ENCODE measurements around the gene ULBP2. TPM values are rescaled to one million over a fixed set of nuclear protein-coding genes. Genes with fewer than 3 reads are reported as not detected.

Gene ULBP2
- total RNA-seq, 1 donor from 2014 or later, result 3.6 TPM

Other genes starting within 250 kb of the ULBP2 start
- 10.1 TPM for gene LATS1, start 223.9 kb upstream of the ULBP2 start, total RNA-seq (ENCODE audit: insufficient read depth, low replicate concordance)
- 30.6 TPM for gene NUP43, start 195.5 kb upstream of the ULBP2 start, total RNA-seq (ENCODE audit: insufficient read depth, low replicate concordance)
- gene PCMT1, start 192.3 kb upstream of the ULBP2 start, total RNA-seq (ENCODE audit: insufficient read depth, low replicate concordance), result 74.4 TPM
- 21.7 TPM for gene LRP11, start 77.7 kb upstream of the ULBP2 start, total RNA-seq (ENCODE audit: insufficient read depth, low replicate concordance)
- gene RAET1E, start 43.9 kb upstream of the ULBP2 start, total RNA-seq (ENCODE audit: insufficient read depth, low replicate concordance), result 6.3 TPM
- 2.2 TPM for gene RAET1G, start 18.9 kb upstream of the ULBP2 start, total RNA-seq (ENCODE audit: insufficient read depth, low replicate concordance)
- 1.2 TPM for gene ULBP1, start 21.9 kb downstream of the ULBP2 start, total RNA-seq (ENCODE audit: insufficient read depth, low replicate concordance)
- not detected for gene RAET1L, start 83.5 kb downstream of the ULBP2 start, total RNA-seq (ENCODE audit: insufficient read depth, low replicate concordance)
- not detected for gene ULBP3, start 127.1 kb downstream of the ULBP2 start, total RNA-seq (ENCODE audit: insufficient read depth, low replicate concordance)
- gene PPP1R14C, start 201.0 kb downstream of the ULBP2 start, total RNA-seq (ENCODE audit: insufficient read depth, low replicate concordance), result 10.8 TPM